MM.1S (cell line): Measurements from ENCODE around the gene THAP6.

Experiments
- CTCF ChIP-seq: fragments of 300-600 bp; sonication (generic); IDR thresholded peaks from 2 replicates; pipeline ENCODE4 v1.5.1; 2016; ENCODE audit warnings: antibody characterized with exemption, low read length, mixed read lengths
- EZH2 ChIP-seq: fragments of 300-600 bp; sonication (generic); optimal IDR thresholded peaks from 2 replicates; pipeline ENCODE3; 2017; ENCODE audit warnings: low read depth, mild to moderate bottlenecking, antibody characterized with exemption, low read length, mixed read lengths
- EZH2phosphoT487 ChIP-seq: fragments of 300-600 bp; sonication (generic); IDR thresholded peaks from 2 replicates; pipeline ENCODE4 v1.6.1; 2018; ENCODE audit warnings: antibody characterized with exemption, low read length

- TF ChIP-seq CTCF = 0 out of 2 replicates have a peak, but pooled peaks have one; percentile 7
- TF ChIP-seq EZH2phosphoT487 = no peak
- TF ChIP-seq EZH2 = no peak
These were observed at the start of gene THAP6, which contains the start of gene RCHY1 for GRCh38 chr4:75514131-75514948.
